ENCODE measurements around the gene STRBP. TPM values are rescaled to one million over a fixed set of nuclear protein-coding genes. Genes with fewer than 3 reads are reported as not detected.
A peak's percentile ranks its signal among the peaks of the same experiment; 100 is the strongest.

Gene STRBP
- total and polyA plus RNA-seq, 2 of the 4 experiments (the other 2 are of a cell fraction) = 2.1 to 2.5 TPM

DNA sequence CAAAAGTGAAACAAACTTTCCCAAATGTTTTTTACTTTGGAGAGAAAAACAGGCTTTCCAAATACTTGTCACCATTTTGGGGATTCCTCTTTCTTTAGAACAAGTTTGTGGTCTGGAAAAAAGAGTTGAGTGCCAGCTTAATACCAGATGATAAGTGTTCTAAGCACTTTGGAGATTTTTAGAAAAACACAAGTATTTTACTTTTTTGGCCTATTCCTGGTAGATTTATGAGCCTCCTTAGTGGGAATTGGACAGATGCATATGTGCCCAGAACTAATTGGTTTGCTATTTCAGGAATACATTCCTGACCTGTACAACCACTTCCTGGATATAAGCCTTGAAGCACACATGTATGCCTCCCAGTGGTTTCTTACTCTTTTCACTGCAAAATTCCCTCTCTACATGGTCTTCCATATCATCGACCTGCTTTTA, 194.4 kb downstream of the STRBP start:
- peak overlapping the region; percentile 73; the same call in 1 of the 2 replicates for H4K5ac ChIP-seq (ENCODE audit: low read depth, low read length)
- intact Hi-C loops (cut with micrococcal nuclease) (no loop called here), dilution Hi-C loops (cut with HindIII; ENCODE audit: low sequenced_read_pairs, unreplicated experiment) (no loop called here), in situ Hi-C loops (cut with MboI; ENCODE audit: low sequenced_read_pairs) (no loop called here)
- ATAC-seq (ENCODE audit: low read depth) (peak; percentile 30), DNase-seq (peak; percentile 57)
- H3K9me1 ChIP-seq (ENCODE audit: insufficient read depth, low read length) = peaks cover 11% of the 10 kb centered on the region
- peak overlapping the region; percentile 37; the same call in 1 of the 2 replicates for H3K27ac ChIP-seq (ENCODE audit: insufficient read depth, low read length)
- peaks cover 15% of the 10 kb centered on the region for H3K36me3 ChIP-seq (ENCODE audit: control insufficient read depth, insufficient read depth, low read length)
- 0 out of 2 replicates have a peak overlapping the region, but pooled peaks have one; percentile 54 for H4K91ac ChIP-seq (ENCODE audit: insufficient read depth, low read depth, low read length)
- peak overlapping the region; percentile 51 for H3K23ac ChIP-seq (ENCODE audit: low read depth, low read length)
- H2BK120ac ChIP-seq (ENCODE audit: low read depth, low read length) = peak overlapping the region; percentile 64
- H3K9ac ChIP-seq (ENCODE audit: low read depth, low read length) = no peak overlapping the region
- H3K27me3 ChIP-seq (ENCODE audit: control insufficient read depth, insufficient read depth, low read length) = no peaks in the 10 kb centered on the region
- peak overlapping the region; percentile 63 for H2BK5ac ChIP-seq (ENCODE audit: low read depth, low read length, poor library complexity, severe bottlenecking)
- CTCF ChIA-PET = no interaction called here
- H3K18ac ChIP-seq (ENCODE audit: low read depth, low read length) = peak overlapping the region; percentile 39; the same call in 1 of the 2 replicates
- H2BK15ac ChIP-seq (ENCODE audit: low read depth, low read length) = peak overlapping the region; percentile 2; the same call in 1 of the 3 replicates
- no CpG with 5 or more reads among the region's 1 CpG for WGBS, 2 experiments (ENCODE audit: extremely low coverage in 2 of 2, insufficient read length in 1 of 2)
- no peaks in the 10 kb centered on the region for H3K9me3 ChIP-seq (ENCODE audit: control insufficient read depth, insufficient read depth, low read length)
- no peak overlapping the region for H2AK9ac ChIP-seq (replicated peaks; ENCODE audit: low read depth, low read length, poor library complexity)
- POLR2A ChIA-PET (ENCODE audit: unreplicated experiment) = interaction anchor here (0.7 kb wide), 1 partner anchor 55 kb away, joined by 3 read pairs; no protein-coding TSS in a partner anchor
- peaks cover 4% of the 10 kb centered on the region; the same call in 1 of the 2 replicates for H4K20me1 ChIP-seq (ENCODE audit: insufficient read depth, low read length)
- H3K4me3 ChIP-seq (ENCODE audit: insufficient read depth, low read depth, low read length) = no peak overlapping the region
- peak overlapping the region in 1 of 2 experiments; percentile 61 for H4K8ac ChIP-seq (ENCODE audit: low read depth in 2 of 2, low read length in 2 of 2)
- no peak overlapping the region for H2AFZ ChIP-seq (replicated peaks; ENCODE audit: low read length, poor library complexity)
- H2AK5ac ChIP-seq (ENCODE audit: low read depth, low read length) = no peak overlapping the region
- peak overlapping the region; percentile 34; the same call in 1 of the 2 replicates for H3K4ac ChIP-seq (ENCODE audit: low read depth, low read length)
- no peak overlapping the region; the same call in 1 of the 2 replicates for H2BK20ac ChIP-seq (ENCODE audit: low read depth, low read length)
- H3K4me1 ChIP-seq (ENCODE audit: control insufficient read depth, insufficient read depth, low read length) = peaks cover 9% of the 10 kb centered on the region
- BruUV-seq (replicated peaks) = no TSS peak
- H3K56ac ChIP-seq (ENCODE audit: extremely low read depth, insufficient read depth, low read length) = 0 out of 2 replicates have a peak overlapping the region, but pooled peaks have one; percentile 2
- peaks cover 0 to 18% of the 10 kb centered on the region in 2 experiments; a peak in 2 of 4 replicates for H3K79me1 ChIP-seq (ENCODE audit: low read depth in 1 of 2, low read length in 2 of 2)
- H3K4me2 ChIP-seq (ENCODE audit: low read depth, low read length) = peak overlapping the region; percentile 69; the same call in 1 of the 2 replicates
- TF ChIP-seq MXI1 (IDR thresholded peaks at IDR 0.05; ENCODE audit: borderline replicate concordance, low read depth, low read length) (no peak), FOS (IDR thresholded peaks at IDR 0.05; ENCODE audit: low read depth, low read length) (no peak), POLR2A (IDR thresholded peaks at IDR 0.05; ENCODE audit: low read depth, low read length) (no peak), RAD21 (IDR thresholded peaks at IDR 0.05; ENCODE audit: low read length) (no peak), CEBPB (IDR thresholded peaks at IDR 0.05; ENCODE audit: low read depth, low read length) (no peak), RFX5 (IDR thresholded peaks at IDR 0.05; ENCODE audit: low read depth, low read length) (no peak), SMC3 (IDR thresholded peaks at IDR 0.05; ENCODE audit: low read depth, low read length) (no peak), MAFK (IDR thresholded peaks at IDR 0.05; ENCODE audit: low read depth, low read length) (no peak), MAZ (IDR thresholded peaks at IDR 0.05; ENCODE audit: borderline replicate concordance, low read depth, low read length) (no peak), CTCF (conservative IDR thresholded peaks at IDR 0.05; ENCODE audit: low read depth, low read length) (no peak), BHLHE40 (IDR thresholded peaks at IDR 0.05; ENCODE audit: low read depth, low read length) (no peak), CHD1 (IDR thresholded peaks at IDR 0.05; ENCODE audit: low read depth, low read length) (no peak)
- TF ChIP-seq, protein P1, sequence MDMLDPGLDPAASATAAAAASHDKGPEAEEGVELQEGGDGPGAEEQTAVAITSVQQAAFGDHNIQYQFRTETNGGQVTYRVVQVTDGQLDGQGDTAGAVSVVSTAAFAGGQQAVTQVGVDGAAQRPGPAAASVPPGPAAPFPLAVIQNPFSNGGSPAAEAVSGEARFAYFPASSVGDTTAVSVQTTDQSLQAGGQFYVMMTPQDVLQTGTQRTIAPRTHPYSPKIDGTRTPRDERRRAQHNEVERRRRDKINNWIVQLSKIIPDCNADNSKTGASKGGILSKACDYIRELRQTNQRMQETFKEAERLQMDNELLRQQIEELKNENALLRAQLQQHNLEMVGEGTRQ (IDR thresholded peaks at IDR 0.05; ENCODE audit: low read depth, low read length) = no peak
- TF ChIP-seq, protein P2, sequence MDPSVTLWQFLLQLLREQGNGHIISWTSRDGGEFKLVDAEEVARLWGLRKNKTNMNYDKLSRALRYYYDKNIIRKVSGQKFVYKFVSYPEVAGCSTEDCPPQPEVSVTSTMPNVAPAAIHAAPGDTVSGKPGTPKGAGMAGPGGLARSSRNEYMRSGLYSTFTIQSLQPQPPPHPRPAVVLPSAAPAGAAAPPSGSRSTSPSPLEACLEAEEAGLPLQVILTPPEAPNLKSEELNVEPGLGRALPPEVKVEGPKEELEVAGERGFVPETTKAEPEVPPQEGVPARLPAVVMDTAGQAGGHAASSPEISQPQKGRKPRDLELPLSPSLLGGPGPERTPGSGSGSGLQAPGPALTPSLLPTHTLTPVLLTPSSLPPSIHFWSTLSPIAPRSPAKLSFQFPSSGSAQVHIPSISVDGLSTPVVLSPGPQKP (IDR thresholded peaks at IDR 0.05; ENCODE audit: borderline replicate concordance, low read depth, low read length) = no peak
- peak overlapping the region; percentile 66 for H3K14ac ChIP-seq (replicated peaks; ENCODE audit: low read depth, low read length)

All from IMR-90 (cell line).